ENCODE results near the gene SLC39A9. TPM values are rescaled to one million over a fixed set of nuclear protein-coding genes. Genes with fewer than 3 reads are reported as not detected.

The SLC39A9 gene
- total and polyA plus RNA-seq, 2 experiments from 2014 or later = 32.9 to 90.9 TPM

DNA sequence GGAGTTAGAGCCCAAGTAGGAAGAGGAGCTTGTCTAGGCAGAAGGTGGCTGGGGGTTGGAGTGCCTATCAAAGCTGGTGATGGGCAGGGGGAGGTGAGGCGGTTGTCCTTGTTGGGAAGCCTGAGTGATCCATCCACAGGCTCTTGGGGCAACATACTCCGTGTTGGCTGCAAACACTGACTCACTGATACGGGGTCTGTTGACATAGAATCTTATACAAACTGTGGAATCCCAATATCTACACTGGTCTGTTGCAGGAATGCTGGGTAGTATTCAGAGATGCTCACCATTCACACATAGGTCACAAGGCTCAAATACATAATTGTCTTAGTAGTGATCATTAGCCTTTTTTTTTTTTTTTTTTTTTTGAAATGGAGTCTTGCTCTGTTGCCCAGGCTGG lies 26.3 kb upstream of the SLC39A9 start:
- Histone ChIP-seq H3F3A (ENCODE audit: insufficient read depth) (no peaks in the 10 kb centered on the region), H2AFZ (no peak overlapping the region), H4K20me1 (ENCODE audit: insufficient read depth) (no peaks in the 10 kb centered on the region), H3K9me2 (ENCODE audit: insufficient read depth) (no peaks in the 10 kb centered on the region), H3K4me3 (no peak overlapping the region), H3K27me3 (replicated peaks; ENCODE audit: insufficient read depth) (no peaks in the 10 kb centered on the region), H3K27ac (no peak overlapping the region), H3K79me2 (ENCODE audit: insufficient read depth) (no peaks in the 10 kb centered on the region), H3K4me2 (ENCODE audit: unreplicated experiment) (no peak overlapping the region), H3K4me1 (ENCODE audit: insufficient read depth) (0 out of 2 replicates have a peak, but pooled peaks cover 3% of the 10 kb centered on the region), H3K9me3 (ENCODE audit: low read depth) (no peaks in the 10 kb centered on the region), H3K9ac (no peak overlapping the region), H3K36me3 (ENCODE audit: low read depth) (no peaks in the 10 kb centered on the region)
- in situ Hi-C loops (cut with MboI) = no loop called here
- TF ChIP-seq EZH2 (IDR thresholded peaks at IDR 0.05; ENCODE audit: insufficient read depth, poor library complexity, severe bottlenecking) (no peak), EZH2phosphoT487 (IDR thresholded peaks at IDR 0.05; ENCODE audit: insufficient read depth, low read depth) (no peak)
- DNase-seq = no peak
- 95 to 100% methylated on average over 3 of the region's 3 CpGs for WGBS, 2 experiments (ENCODE audit: low coverage in 1 of 2, low lambda C conversion rate in 2 of 2, missing lambda C conversion rate in 2 of 2)

DNA sequence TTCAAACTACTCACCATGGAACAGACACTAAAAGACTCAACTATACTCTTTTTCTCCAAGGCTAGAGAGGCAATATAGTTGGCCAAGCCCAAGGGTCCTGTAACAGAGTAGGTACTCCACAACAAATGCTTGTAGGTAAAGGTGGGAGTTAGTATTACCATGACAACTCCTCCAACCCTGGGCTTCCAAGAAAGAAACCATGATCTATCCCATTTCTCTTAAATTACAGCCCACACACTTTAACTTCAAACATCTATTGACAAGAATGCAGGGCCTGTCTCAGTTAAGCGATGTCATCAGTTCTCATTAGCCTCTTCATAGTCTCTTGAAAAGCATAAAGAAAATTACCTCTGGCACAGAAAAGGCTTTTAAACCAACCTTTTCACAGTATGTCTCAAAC lies 25.4 kb upstream of the SLC39A9 start:
- DNase-seq = no peak
- Histone ChIP-seq H3K27me3 (replicated peaks; ENCODE audit: insufficient read depth) (no peaks in the 10 kb centered on the region), H2AFZ (no peak overlapping the region), H3K79me2 (ENCODE audit: insufficient read depth) (no peaks in the 10 kb centered on the region), H3K9me3 (ENCODE audit: low read depth) (no peaks in the 10 kb centered on the region), H3K4me2 (ENCODE audit: unreplicated experiment) (no peak overlapping the region), H3K4me3 (no peak overlapping the region), H3K36me3 (ENCODE audit: low read depth) (0 out of 2 replicates have a peak, but pooled peaks cover 3% of the 10 kb centered on the region), H3K9ac (no peak overlapping the region), H4K20me1 (ENCODE audit: insufficient read depth) (no peaks in the 10 kb centered on the region), H3K27ac (no peak overlapping the region), H3F3A (ENCODE audit: insufficient read depth) (no peaks in the 10 kb centered on the region; the same call in 1 of the 2 replicates), H3K4me1 (ENCODE audit: insufficient read depth) (0 out of 2 replicates have a peak, but pooled peaks cover 3% of the 10 kb centered on the region), H3K9me2 (ENCODE audit: insufficient read depth) (no peaks in the 10 kb centered on the region)
- in situ Hi-C loops (cut with MboI) = no loop called here
- TF ChIP-seq EZH2 (IDR thresholded peaks at IDR 0.05; ENCODE audit: insufficient read depth, poor library complexity, severe bottlenecking) = no peak
- TF ChIP-seq EZH2phosphoT487 (IDR thresholded peaks at IDR 0.05; ENCODE audit: insufficient read depth, low read depth) = no peak
- 0% methylated on average over 1 of the region's 1 CpG for WGBS, 2 experiments (ENCODE audit: low coverage in 1 of 2, low lambda C conversion rate in 2 of 2, missing lambda C conversion rate in 2 of 2)

DNA sequence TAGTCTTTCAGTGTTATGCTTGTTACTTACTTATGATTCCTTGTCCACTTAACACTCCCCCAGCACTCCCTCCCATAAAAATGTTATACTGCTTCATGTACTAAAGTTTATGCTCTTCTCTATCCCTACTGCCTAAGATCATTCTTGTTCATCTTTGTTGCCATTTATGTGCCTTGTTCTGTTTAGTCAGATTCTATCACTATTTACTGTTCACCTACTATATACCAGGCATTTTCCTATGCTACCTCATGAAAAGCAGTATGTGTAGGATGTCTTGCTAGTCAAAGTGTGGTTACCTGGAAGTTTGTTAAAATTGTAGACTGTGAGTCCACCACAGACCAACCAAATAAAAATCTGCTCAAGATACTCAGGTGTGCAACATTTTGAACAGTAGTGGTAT lies 24.3 kb upstream of the SLC39A9 start:
- Histone ChIP-seq H3K4me2 (ENCODE audit: unreplicated experiment) (no peak overlapping the region), H3K27ac (no peak overlapping the region), H3K79me2 (ENCODE audit: insufficient read depth) (peaks cover 5% of the 10 kb centered on the region), H3K27me3 (replicated peaks; ENCODE audit: insufficient read depth) (no peaks in the 10 kb centered on the region), H3K9me2 (ENCODE audit: insufficient read depth) (no peaks in the 10 kb centered on the region), H3K9me3 (ENCODE audit: low read depth) (no peaks in the 10 kb centered on the region), H3K4me1 (ENCODE audit: insufficient read depth) (0 out of 2 replicates have a peak, but pooled peaks cover 3% of the 10 kb centered on the region), H4K20me1 (ENCODE audit: insufficient read depth) (no peaks in the 10 kb centered on the region), H3K9ac (no peak overlapping the region), H3F3A (ENCODE audit: insufficient read depth) (no peaks in the 10 kb centered on the region; the same call in 1 of the 2 replicates), H2AFZ (no peak overlapping the region), H3K4me3 (no peak overlapping the region), H3K36me3 (ENCODE audit: low read depth) (peaks cover 10% of the 10 kb centered on the region; the same call in 1 of the 2 replicates)
- TF ChIP-seq EZH2phosphoT487 (IDR thresholded peaks at IDR 0.05; ENCODE audit: insufficient read depth, low read depth) (no peak), EZH2 (IDR thresholded peaks at IDR 0.05; ENCODE audit: insufficient read depth, poor library complexity, severe bottlenecking) (no peak)
- in situ Hi-C loops (cut with MboI) = no loop called here
- no peak for DNase-seq

DNA sequence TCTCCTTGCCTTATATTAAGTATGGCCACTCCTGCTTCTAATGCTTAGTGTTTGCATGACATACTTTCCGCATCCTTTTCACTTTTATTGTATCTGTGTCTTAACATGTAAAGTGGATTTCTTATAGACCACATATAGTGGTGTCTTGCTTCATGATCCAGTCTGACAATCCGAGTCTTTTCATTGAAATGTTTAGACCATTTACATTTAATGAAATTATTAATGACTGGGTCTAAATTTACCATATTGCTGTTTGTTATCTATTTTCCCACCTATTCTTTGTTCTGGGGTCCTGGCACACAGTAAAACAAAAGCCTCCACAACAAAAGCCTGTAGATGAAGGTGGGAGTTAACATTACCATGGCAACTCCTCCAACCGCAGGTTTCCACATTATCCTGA lies 23.3 kb upstream of the SLC39A9 start:
- H3K9me2 ChIP-seq (ENCODE audit: insufficient read depth) = no peaks in the 10 kb centered on the region
- no peaks in the 10 kb centered on the region for H3K27me3 ChIP-seq (replicated peaks; ENCODE audit: insufficient read depth)
- TF ChIP-seq EZH2phosphoT487 (IDR thresholded peaks at IDR 0.05; ENCODE audit: insufficient read depth, low read depth) = no peak
- no peak for TF ChIP-seq EZH2 (IDR thresholded peaks at IDR 0.05; ENCODE audit: insufficient read depth, poor library complexity, severe bottlenecking)
- H3K27ac ChIP-seq = no peak overlapping the region
- no peak overlapping the region for H3K4me2 ChIP-seq (ENCODE audit: unreplicated experiment)
- H3K4me3 ChIP-seq = no peak overlapping the region
- peaks cover 14% of the 10 kb centered on the region; the same call in 1 of the 2 replicates for H3K36me3 ChIP-seq (ENCODE audit: low read depth)
- no peaks in the 10 kb centered on the region for H4K20me1 ChIP-seq (ENCODE audit: insufficient read depth)
- H3F3A ChIP-seq (ENCODE audit: insufficient read depth) = no peaks in the 10 kb centered on the region; the same call in 1 of the 2 replicates
- peaks cover 15% of the 10 kb centered on the region for H3K79me2 ChIP-seq (ENCODE audit: insufficient read depth)
- H3K4me1 ChIP-seq (ENCODE audit: insufficient read depth) = 0 out of 2 replicates have a peak, but pooled peaks cover 3% of the 10 kb centered on the region
- H3K9me3 ChIP-seq (ENCODE audit: low read depth) = no peaks in the 10 kb centered on the region
- H3K9ac ChIP-seq = no peak overlapping the region
- in situ Hi-C loops (cut with MboI) = no loop called here
- no peak overlapping the region for H2AFZ ChIP-seq
- DNase-seq = no peak
- 76 to 84% methylated on average over 3 of the region's 3 CpGs for WGBS, 2 experiments (ENCODE audit: low coverage in 1 of 2, low lambda C conversion rate in 2 of 2, missing lambda C conversion rate in 2 of 2)

DNA sequence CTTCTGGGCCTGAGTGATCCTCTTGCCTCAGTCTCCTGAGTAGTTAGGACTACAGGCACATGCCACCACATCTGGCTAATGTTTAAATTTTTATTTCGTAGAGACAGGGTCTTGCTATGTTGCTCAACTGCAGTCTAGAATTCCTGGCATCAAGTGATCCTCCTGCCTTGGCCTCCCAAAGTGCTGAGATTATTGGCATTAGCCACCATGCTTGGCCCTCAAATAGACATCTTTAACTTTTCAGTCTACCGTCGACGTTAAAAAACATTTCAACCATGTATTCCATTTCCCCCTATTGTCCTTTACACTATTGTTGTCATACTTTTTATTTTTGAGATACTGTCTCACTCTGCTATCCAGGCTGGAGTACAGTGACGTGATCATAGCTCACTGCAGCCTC lies 22.8 kb upstream of the SLC39A9 start:
- Histone ChIP-seq H3K4me3 (no peak overlapping the region), H3K9me3 (ENCODE audit: low read depth) (no peaks in the 10 kb centered on the region), H4K20me1 (ENCODE audit: insufficient read depth) (no peaks in the 10 kb centered on the region), H3K4me2 (ENCODE audit: unreplicated experiment) (no peak overlapping the region), H3K79me2 (ENCODE audit: insufficient read depth) (peaks cover 16% of the 10 kb centered on the region), H3K27ac (peak overlapping the region; percentile 38), H3K27me3 (replicated peaks; ENCODE audit: insufficient read depth) (no peaks in the 10 kb centered on the region), H3K4me1 (ENCODE audit: insufficient read depth) (0 out of 2 replicates have a peak, but pooled peaks cover 3% of the 10 kb centered on the region), H2AFZ (no peak overlapping the region), H3F3A (ENCODE audit: insufficient read depth) (no peaks in the 10 kb centered on the region; the same call in 1 of the 2 replicates), H3K36me3 (ENCODE audit: low read depth) (peaks cover 18% of the 10 kb centered on the region; the same call in 1 of the 2 replicates), H3K9me2 (ENCODE audit: insufficient read depth) (no peaks in the 10 kb centered on the region), H3K9ac (no peak overlapping the region)
- no peak for TF ChIP-seq EZH2 (IDR thresholded peaks at IDR 0.05; ENCODE audit: insufficient read depth, poor library complexity, severe bottlenecking)
- TF ChIP-seq EZH2phosphoT487 (IDR thresholded peaks at IDR 0.05; ENCODE audit: insufficient read depth, low read depth) = no peak
- no peak for DNase-seq
- 96 to 99% methylated on average over 5 of the region's 5 CpGs for WGBS, 2 experiments (ENCODE audit: low coverage in 1 of 2, low lambda C conversion rate in 2 of 2, missing lambda C conversion rate in 2 of 2)
- in situ Hi-C loops (cut with MboI) = no loop called here
